ENCODE measurements around the gene CNPY1.
A peak's percentile ranks its signal among the peaks of the same experiment; 100 is the strongest.

DNA sequence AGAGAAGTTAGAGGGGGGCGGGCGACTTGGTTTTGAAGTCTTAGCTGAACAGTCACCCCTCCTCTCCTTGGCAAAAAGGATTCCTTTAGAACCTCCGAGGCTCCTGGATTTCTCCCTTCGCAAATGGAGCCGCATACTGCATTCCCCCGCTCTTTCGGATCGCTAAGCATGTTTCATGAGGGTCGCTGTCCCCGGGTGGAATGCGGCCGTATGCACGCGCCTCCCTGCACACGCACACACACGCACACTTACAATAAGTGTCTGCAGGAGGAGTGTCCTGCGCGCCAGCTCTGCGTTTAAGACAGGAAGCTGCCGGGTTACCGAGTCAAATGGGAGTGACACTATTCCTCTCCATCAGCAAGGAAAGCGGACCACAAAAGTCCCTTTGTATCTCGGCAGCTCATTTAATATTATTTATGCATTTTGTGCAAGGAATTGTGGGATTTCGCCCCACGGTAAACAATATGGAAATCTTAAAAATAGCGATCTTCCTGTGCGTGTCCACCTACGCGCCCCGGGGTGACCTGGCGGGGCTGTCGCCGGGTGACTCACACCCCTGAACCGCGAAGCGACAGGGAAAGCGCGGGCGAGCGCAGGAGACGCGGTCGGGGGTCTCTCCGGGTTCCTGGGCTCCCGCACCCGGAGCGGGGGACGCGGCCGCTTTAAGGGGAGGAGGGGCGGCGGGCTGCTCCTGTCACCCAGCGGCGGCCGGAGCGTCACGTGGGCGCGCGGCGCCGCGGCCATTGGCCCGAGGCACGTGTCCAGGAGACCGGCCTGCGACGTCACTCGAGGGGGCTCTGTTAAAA, 89.4 kb downstream of the CNPY1 start:
- TF ChIP-seq EZH2 (IDR thresholded peaks at IDR 0.05; ENCODE audit: insufficient read depth, poor library complexity, severe bottlenecking), result peak; percentile 92
- TF ChIP-seq EZH2phosphoT487 (IDR thresholded peaks at IDR 0.05; ENCODE audit: insufficient read depth, low read depth), result no peak; the same call in 1 of the 2 replicates
